Mesodermal cell (in vitro differentiated cells): Measurements from ENCODE around the gene SLC22A23.

ENCODE experiments used
- H3K27ac ChIP-seq: 2 replicates; pipeline ENCODE4 v1.7.0; 2013; ENCODE audit warnings: mild to moderate bottlenecking, low read depth, low read length, moderate library complexity; ENCODE audit not compliant: severe bottlenecking
- H3K36me3 ChIP-seq: 2 replicates; pipeline ENCODE4 v1.7.1; 2013; ENCODE audit warnings: mild to moderate bottlenecking, low read length, moderate library complexity; ENCODE audit not compliant: control insufficient read depth, insufficient read depth
- H3K4me1 ChIP-seq: one replicate; pipeline ENCODE4 v1.7.1; 2013; ENCODE audit warnings: mild to moderate bottlenecking, low read length; ENCODE audit not compliant: insufficient read depth, control insufficient read depth, poor library complexity, severe bottlenecking
- H3K4me3 ChIP-seq: 2 replicates; pipeline ENCODE4 v1.7.0; 2013; ENCODE audit warnings: low read length, control low read depth, mild to moderate bottlenecking; ENCODE audit not compliant: insufficient read depth, poor library complexity, severe bottlenecking; ENCODE audit errors: extremely low read depth
- H3K9me3 ChIP-seq: 2 replicates; pipeline ENCODE4 v1.7.1; 2013; ENCODE audit warnings: mild to moderate bottlenecking, low read length, moderate library complexity; ENCODE audit not compliant: control insufficient read depth
- WGBS, 2 experiments: methylation state at CpG; one replicate each; pipeline ENCODE4 v1.1.5; 2013; ENCODE audit warnings: missing lambda C conversion rate in 2 of 2; ENCODE audit not compliant: insufficient coverage in 2 of 2; 5-methylcytosine and 5-hydroxymethylcytosine counted together

Gene SLC22A23

DNA sequence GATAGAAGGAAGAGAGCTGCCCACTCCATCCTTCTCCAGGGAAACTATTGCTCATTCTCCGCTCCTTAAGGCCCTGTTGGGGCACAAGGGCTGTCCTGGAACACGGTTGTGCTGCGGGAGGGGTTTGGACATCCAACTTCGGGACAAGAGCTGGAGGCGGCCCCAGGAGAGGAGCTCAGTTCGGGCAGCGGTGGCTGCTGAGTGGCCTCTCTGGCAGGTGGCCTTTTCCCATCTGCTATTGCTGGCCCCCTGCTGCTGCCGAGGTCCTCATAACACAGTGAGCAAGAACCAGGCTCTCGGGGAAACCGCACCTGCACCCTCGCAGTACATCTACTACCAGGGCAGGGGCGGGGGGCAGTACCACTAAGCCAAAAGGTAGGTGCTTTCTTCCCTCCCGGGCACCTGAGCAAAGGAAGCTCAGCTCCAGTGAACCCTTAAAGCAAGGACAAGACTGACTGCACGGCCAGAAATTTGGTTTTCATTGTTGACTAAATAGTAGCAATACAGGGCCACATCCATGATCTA is 134.4 kb downstream of the SLC22A23 start:
- 93% methylated on average over 10 to 14 of the region's 14 CpGs for WGBS, 2 experiments
- peaks cover 12% of the 10 kb centered on the region for H3K4me1 ChIP-seq

GRCh38 chr6:3321875-3322274 is 135.0 kb downstream of the SLC22A23 start:
- Histone ChIP-seq H3K27ac (no peak overlapping the region), H3K9me3 (no peaks in the 10 kb centered on the region), H3K4me3 (no peak overlapping the region), H3K4me1 (peaks cover 12% of the 10 kb centered on the region), H3K36me3 (no peaks in the 10 kb centered on the region)
- WGBS, 2 experiments: 93 to 100% methylated on average over 8 of the region's 8 CpGs

More for the DNA sequence above, 134.4 kb downstream of the SLC22A23 start:
- no peaks in the 10 kb centered on the region for H3K36me3 ChIP-seq
- no peaks in the 10 kb centered on the region for H3K9me3 ChIP-seq
- no peak overlapping the region for H3K27ac ChIP-seq
- H3K4me3 ChIP-seq: no peak overlapping the region

GRCh38 chr6:3321042-3321441 is 135.8 kb downstream of the SLC22A23 start:
- Histone ChIP-seq H3K4me1 (peaks cover 12% of the 10 kb centered on the region), H3K27ac (no peak overlapping the region), H3K9me3 (no peaks in the 10 kb centered on the region), H3K4me3 (no peak overlapping the region), H3K36me3 (no peaks in the 10 kb centered on the region)
- WGBS, 2 experiments: 93 to 95% methylated on average over 2 to 9 of the region's 11 CpGs

DNA sequence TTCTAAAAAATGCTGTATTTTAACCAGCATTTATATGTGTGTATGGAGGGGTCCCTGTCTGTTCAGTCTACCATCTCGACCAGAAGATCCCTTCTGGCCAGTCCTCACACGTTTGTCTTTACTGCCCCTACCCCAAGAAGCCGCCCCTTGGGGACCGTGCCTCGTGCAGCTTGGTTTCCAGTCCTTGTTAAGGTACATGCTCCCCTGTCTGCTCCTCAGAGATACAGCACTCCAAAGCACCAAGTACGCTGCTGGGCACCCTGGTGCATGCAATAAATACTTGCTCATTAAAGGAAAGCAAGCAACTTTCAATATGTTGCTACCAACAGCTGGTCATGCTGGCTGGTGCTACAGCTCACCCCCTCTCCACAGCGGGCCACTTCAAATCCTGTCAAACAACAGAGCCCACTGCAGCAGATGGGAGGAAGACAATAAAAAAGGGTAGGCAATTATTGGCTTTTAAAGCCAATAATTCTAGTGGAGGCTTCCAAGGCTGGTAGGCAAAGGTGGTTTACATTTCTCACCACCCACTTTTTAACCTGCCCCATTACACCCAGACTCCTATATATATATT is 136.5 kb downstream of the SLC22A23 start:
- Histone ChIP-seq H3K27ac (no peak overlapping the region), H3K4me3 (no peak overlapping the region), H3K36me3 (no peaks in the 10 kb centered on the region), H3K4me1 (peaks cover 12% of the 10 kb centered on the region), H3K9me3 (no peaks in the 10 kb centered on the region)
- 88 to 91% methylated on average over 5 of the region's 7 CpGs for WGBS, 2 experiments

DNA sequence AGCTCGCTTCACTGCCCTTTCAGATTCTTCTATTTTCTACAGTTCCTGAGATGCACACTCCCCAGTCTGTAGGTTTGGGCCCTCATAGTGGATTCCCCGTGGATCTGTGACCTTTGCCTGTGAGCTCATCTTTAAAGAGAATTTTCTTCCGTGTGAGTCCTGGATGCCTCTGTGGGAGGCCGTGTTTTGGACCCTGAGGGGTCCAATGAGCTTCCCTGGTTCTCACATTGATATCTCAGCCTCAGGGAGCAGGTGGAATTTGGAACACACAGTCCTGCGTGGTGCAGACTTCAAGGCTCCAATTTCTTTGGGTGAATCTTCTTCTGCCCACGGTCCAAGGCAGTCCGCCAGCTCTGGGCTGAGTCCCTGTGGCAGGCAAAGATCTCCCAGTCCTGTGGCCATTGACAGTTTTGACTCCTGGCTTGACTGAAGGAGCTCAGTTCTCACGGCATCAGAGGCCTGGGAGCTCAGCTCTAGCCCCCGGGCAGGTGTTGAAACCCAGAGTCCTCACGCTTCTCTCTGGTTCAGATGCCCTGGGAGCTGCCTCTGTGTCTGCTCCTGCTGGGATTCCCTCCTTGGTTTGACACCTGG is 137.1 kb downstream of the SLC22A23 start:
- Histone ChIP-seq H3K9me3 (no peaks in the 10 kb centered on the region), H3K36me3 (no peaks in the 10 kb centered on the region), H3K4me1 (peaks cover 9% of the 10 kb centered on the region), H3K4me3 (no peak overlapping the region), H3K27ac (no peak overlapping the region)
- WGBS, 2 experiments: 73 to 86% methylated on average over 7 to 9 of the region's 10 CpGs

DNA sequence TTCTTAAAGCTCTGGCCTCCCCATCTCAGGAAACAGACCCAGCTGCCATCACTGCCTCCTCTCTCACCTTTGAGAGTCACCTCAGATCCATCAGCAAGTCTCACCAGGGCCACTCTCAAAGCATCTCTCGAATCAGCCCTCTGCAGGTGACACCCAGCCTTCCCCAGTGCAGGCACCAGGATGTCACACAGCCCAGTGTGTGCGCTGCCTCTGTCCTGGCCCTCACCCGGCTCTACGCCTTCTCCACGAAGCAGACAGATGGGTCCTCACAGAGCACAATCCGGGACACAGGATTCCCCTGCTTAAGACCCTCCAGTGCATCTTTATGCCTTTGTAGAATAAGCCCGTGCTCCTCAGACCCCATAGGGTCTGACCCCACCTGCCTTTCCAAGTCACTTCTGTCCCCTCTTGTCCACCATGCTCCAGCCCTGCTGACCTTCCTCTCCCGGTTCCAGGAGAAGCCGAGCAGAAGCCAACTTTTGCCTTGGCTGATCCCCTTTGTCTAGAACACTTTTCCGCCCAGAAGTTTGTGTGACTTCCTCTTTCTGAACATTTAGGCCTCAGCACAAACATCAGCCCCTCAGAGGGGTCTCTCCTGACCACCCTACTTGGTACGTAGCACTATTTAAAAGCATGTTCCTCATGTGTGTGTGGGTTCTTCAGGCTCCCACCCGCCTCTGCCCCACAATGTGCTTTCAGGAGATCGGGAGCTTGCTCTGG is 137.9 kb downstream of the SLC22A23 start:
- H3K9me3 ChIP-seq: no peaks in the 10 kb centered on the region
- WGBS, 2 experiments: 95 to 97% methylated on average over 11 to 12 of the region's 13 CpGs
- peaks cover 2% of the 10 kb centered on the region for H3K4me1 ChIP-seq

DNA sequence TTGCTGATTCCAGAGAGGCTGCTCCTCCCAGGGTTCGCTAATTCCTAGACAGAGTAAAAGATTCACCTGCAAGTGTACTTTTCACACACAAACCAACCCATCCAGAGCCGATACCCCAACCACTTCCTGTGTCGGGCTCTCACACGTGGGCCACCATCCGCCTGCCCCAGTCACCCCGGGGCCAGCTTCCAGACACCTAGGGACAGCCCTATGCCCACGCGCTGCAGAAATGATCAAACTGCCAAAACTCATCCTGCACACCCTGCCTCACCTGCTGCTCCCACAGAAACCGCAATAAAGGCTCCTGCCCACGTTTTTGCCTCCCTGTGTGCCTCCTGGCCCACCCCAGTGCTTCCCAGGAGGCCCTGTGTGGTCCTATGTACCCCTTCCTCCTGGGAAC is 138.6 kb downstream of the SLC22A23 start:
- H3K36me3 ChIP-seq: no peaks in the 10 kb centered on the region
- WGBS, 2 experiments: 90 to 91% methylated on average over 9 to 10 of the region's 10 CpGs
- no peaks in the 10 kb centered on the region for H3K9me3 ChIP-seq
- H3K4me1 ChIP-seq: no peaks in the 10 kb centered on the region
- H3K4me3 ChIP-seq: no peak overlapping the region
- H3K27ac ChIP-seq: no peak overlapping the region

More for the DNA sequence above, 137.9 kb downstream of the SLC22A23 start:
- no peaks in the 10 kb centered on the region for H3K36me3 ChIP-seq
- H3K4me3 ChIP-seq: no peak overlapping the region
- H3K27ac ChIP-seq: no peak overlapping the region

DNA sequence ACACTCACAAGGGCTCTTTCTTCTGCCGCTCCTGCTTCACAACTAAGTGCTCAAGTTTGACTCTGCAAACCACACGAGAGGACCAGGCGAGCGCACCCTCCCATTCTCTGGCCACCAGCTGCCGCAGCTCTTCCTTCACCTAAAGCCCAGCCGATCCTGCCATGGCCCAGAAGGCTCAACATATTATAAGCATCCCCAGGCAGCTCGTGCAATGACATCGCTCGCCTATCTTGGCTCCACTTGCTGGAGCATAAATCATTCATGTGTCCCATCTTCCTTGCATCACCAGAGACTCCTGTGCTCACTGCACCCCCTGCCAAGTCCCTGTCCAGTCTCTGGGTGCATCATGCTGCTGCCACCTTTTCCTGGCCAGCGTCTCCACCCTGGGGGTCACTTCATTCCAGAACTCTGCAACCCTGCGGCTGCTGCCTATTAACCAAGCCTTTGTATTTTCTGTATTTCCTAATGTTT is 139.1 kb downstream of the SLC22A23 start:
- 93 to 99% methylated on average over 10 to 11 of the region's 11 CpGs for WGBS, 2 experiments
- Histone ChIP-seq H3K4me3 (no peak overlapping the region), H3K27ac (no peak overlapping the region), H3K9me3 (no peaks in the 10 kb centered on the region), H3K36me3 (no peaks in the 10 kb centered on the region), H3K4me1 (no peaks in the 10 kb centered on the region)

DNA sequence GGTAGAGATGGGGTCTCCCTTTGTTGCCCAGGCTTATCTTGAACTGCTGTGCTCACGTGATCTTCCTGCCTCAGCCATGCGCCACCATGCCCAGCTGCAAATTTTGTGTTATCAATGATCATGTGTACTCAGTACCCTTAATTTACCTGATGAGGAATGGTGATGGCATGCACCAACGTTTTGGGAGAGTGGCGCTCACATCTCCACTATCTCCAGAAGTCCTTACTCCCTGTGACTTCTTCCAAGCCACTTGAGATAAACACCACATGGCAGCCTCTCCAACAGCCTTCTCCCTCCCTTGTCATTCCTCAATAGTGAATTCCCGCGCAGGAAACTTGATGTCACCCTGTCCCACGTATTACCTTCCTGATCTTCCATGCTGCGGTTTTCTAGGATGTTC is 140.0 kb downstream of the SLC22A23 start:
- WGBS, 2 experiments: 90 to 97% methylated on average over 5 to 6 of the region's 8 CpGs
- no peak overlapping the region for H3K4me3 ChIP-seq
- H3K36me3 ChIP-seq: no peaks in the 10 kb centered on the region
- no peaks in the 10 kb centered on the region for H3K9me3 ChIP-seq
- H3K27ac ChIP-seq: no peak overlapping the region
- no peaks in the 10 kb centered on the region for H3K4me1 ChIP-seq

DNA sequence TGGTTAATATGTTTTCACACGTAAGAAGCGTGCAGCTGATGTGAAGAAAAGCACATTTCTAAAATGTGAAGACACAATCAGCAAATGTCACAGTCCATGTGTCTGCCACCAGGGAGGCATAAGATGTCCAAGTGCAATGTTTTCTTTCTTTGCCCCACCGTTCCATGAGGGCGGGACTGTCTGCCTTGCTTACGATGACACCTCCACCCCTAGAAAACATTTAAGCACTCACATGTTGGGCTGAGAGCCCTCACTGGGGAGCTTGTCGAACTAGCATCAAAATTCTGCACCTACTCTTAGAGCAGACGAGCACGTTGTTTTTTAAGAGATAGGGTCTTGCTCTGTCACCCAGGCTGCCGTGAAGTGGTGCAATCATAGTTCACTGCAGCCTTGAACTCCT is 140.5 kb downstream of the SLC22A23 start:
- Histone ChIP-seq H3K27ac (no peak overlapping the region), H3K36me3 (no peaks in the 10 kb centered on the region), H3K4me3 (no peak overlapping the region), H3K9me3 (no peaks in the 10 kb centered on the region), H3K4me1 (no peaks in the 10 kb centered on the region)
- 96 to 98% methylated on average over 8 to 9 of the region's 9 CpGs for WGBS, 2 experiments
